Small intestine (tissue), 7 donors: ENCODE data around the gene DEFB113. TPM values are rescaled to one million over a fixed set of nuclear protein-coding genes. Genes with fewer than 3 reads are reported as not detected.
"Not testable (repeated sequence)": the region's sequence is repeated elsewhere in the genome, so short reads cannot be mapped to it uniquely, and the experiment has no call there.

Experiments used
- DNase-seq, 2 donors: peaks; one replicate each; pipeline versions ENCODE4 v3.0.0 to v3.0.0-alpha.2; 2013
- FAIRE-seq: peaks from 2 replicates; lab custom pipeline; 2012; peaks lifted over from hg19 to GRCh38; lab: Jason Lieb, UNC
- H3K27ac ChIP-seq, 3 donors: one replicate each; pipeline ENCODE4 v1.5.1; 2013; ENCODE audit warnings: low read length in 2 of 3, mild to moderate bottlenecking in 2 of 3, control low read depth in 1 of 3, inconsistent platforms in 1 of 3, low read depth in 1 of 3, moderate library complexity in 1 of 3
- H3K27me3 ChIP-seq, 3 donors: one replicate each; pipeline ENCODE4 v1.6.1; 2013; ENCODE audit warnings: low read length in 3 of 3, inconsistent platforms in 1 of 3; ENCODE audit not compliant: control insufficient read depth in 3 of 3, insufficient read depth in 3 of 3
- H3K36me3 ChIP-seq, 3 donors: one replicate each; pipeline ENCODE4 v1.6.1; 2013; ENCODE audit warnings: low read length in 3 of 3, inconsistent platforms in 1 of 3, low read depth in 1 of 3, mild to moderate bottlenecking in 1 of 3, moderate library complexity in 1 of 3; ENCODE audit not compliant: control insufficient read depth in 3 of 3, insufficient read depth in 2 of 3
- H3K4me1 ChIP-seq, 3 donors: one replicate each; pipeline ENCODE4 v1.6.1; 2013; ENCODE audit warnings: low read length in 2 of 3, inconsistent platforms in 1 of 3, low read depth in 1 of 3, mild to moderate bottlenecking in 1 of 3, moderate library complexity in 1 of 3; ENCODE audit not compliant: control insufficient read depth in 3 of 3, insufficient read depth in 2 of 3
- H3K4me3 ChIP-seq, 3 donors: one replicate each; pipeline ENCODE4 v1.5.1; 2013; ENCODE audit warnings: low read length in 3 of 3, control low read depth in 1 of 3, inconsistent platforms in 1 of 3, low read depth in 1 of 3, mild to moderate bottlenecking in 1 of 3, moderate library complexity in 1 of 3
- H3K9me3 ChIP-seq, 2 donors: one replicate each; pipeline ENCODE4 v1.6.1; 2013; ENCODE audit warnings: low read depth in 1 of 2, low read length in 1 of 2; ENCODE audit not compliant: control insufficient read depth in 2 of 2, insufficient read depth in 1 of 2
- WGBS, 3 donors: extraction: QIAGEN DNeasy Blood & Tissue Kit; methylation state at CpG; one replicate each; pipeline ENCODE4 v1.1.7; 2013; 5-methylcytosine and 5-hydroxymethylcytosine counted together
- polyA plus RNA-seq, 4 donors: library from polyadenylated mRNA; stranded (reverse) in 3 of 4; unstranded in 1 of 4; fragments of 200-250 nt in 3 of 4; fragments of 120-200 nt in 1 of 4; gene quantifications; one replicate each; pipeline versions ENCODE4 v1.2.1 to v1.2.3, GENCODE V29; 2013
- donor health status: healthy with polysubstance abuse.
- donor health status: control.
- donor health status: control.
- donor health status: Bipolar disorder and iron deficiency.
- donor health status: healthy.

The DEFB113 gene
- polyA plus RNA-seq, 4 donors, result not detected

- FAIRE-seq, result no peak
- H3K4me1 ChIP-seq, result no peaks in the 10 kb centered on the region
- no peak for DNase-seq
- no peaks in the 10 kb centered on the region for H3K27me3 ChIP-seq
- H3K36me3 ChIP-seq, result no peaks in the 10 kb centered on the region
- no peaks in the 10 kb centered on the region for H3K9me3 ChIP-seq
- H3K4me3 ChIP-seq, result no peak overlapping the region
- WGBS, 3 donors, result 92 to 95% (median 93%) methylated on average over 2 of the region's 2 CpGs
- no peak overlapping the region for H3K27ac ChIP-seq
Measured at GRCh38 chr6:49950415-49950751, 19.0 kb downstream of the DEFB113 start.

- H3K9me3 ChIP-seq, result no peaks in the 10 kb centered on the region
- H3K27ac ChIP-seq, result no peak overlapping the region
- no peaks in the 10 kb centered on the region for H3K27me3 ChIP-seq
- DNase-seq (no peak), FAIRE-seq (no peak)
- no peaks in the 10 kb centered on the region for H3K4me1 ChIP-seq
- no peak overlapping the region for H3K4me3 ChIP-seq
- H3K36me3 ChIP-seq, result no peaks in the 10 kb centered on the region
- WGBS, 3 donors, result 77 to 86% (median 80%) methylated on average over 4 of the region's 4 CpGs
Measured at GRCh38 chr6:49949062-49949461, 20.4 kb downstream of the DEFB113 start.

DNA sequence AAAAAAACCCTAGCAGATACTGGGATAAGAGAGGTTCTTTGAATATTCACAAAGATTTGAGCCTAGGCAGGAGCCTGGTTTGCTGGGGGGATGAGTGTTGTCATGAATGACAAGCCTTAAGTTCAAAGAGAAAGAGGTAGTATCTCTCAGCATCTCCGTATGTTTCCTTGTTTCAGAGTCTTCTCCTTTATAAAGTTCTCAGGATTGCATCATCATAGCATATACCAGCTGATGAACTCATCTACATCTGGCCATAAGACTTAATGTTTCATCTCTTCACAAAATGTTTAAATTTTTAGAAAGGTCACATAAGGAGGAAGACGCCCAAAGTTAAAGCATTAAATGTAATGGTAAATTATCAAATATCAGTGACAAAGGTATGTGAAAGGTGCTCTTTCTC is 22.6 kb downstream of the DEFB113 start:
- 63 to 85% (median 75%) methylated on average over 2 of the region's 2 CpGs for WGBS, 3 donors
- DNase-seq (no peak), FAIRE-seq (no peak)
- H3K4me1 ChIP-seq, result no peaks in the 10 kb centered on the region
- H3K4me3 ChIP-seq, result no peak overlapping the region
- H3K36me3 ChIP-seq, result no peaks in the 10 kb centered on the region
- no peaks in the 10 kb centered on the region for H3K27me3 ChIP-seq
- no peak overlapping the region for H3K27ac ChIP-seq
- H3K9me3 ChIP-seq, result no peaks in the 10 kb centered on the region

- 88 to 94% (median 92%) methylated on average over 3 of the region's 3 CpGs for WGBS, 3 donors
- DNase-seq, FAIRE-seq: not testable (repeated sequence)
Measured at GRCh38 chr6:49944068-49944467, 25.4 kb downstream of the DEFB113 start.

GRCh38 chr6:49939993-49940498 is 29.4 kb downstream of the DEFB113 start:
- WGBS, 3 donors, result 30 to 53% (median 52%) methylated on average over 3 of the region's 3 CpGs
- FAIRE-seq (no peak), DNase-seq (peak; percentile 52 to 94)
- Histone ChIP-seq H3K4me3 (no peak overlapping the region), H3K9me3 (no peaks in the 10 kb centered on the region), H3K36me3 (no peaks in the 10 kb centered on the region), H3K4me1 (peaks cover 0 to 6% (median 0%) of the 10 kb centered on the region in 3 donors), H3K27me3 (no peaks in the 10 kb centered on the region), H3K27ac (peak overlapping the region in 1 of 3 donors; percentile 77)

More at GRCh38 chr6:49944068-49944467, 25.4 kb downstream of the DEFB113 start:
- H3K27me3 ChIP-seq, H3K36me3 ChIP-seq, H3K4me1 ChIP-seq, H3K4me3 ChIP-seq, H3K9me3 ChIP-seq, H3K27ac ChIP-seq: not testable (repeated sequence)

- no peak overlapping the region for H3K27ac ChIP-seq
- H3K27me3 ChIP-seq, result no peaks in the 10 kb centered on the region
- FAIRE-seq, result no peak
- no peak overlapping the region for H3K4me3 ChIP-seq
- no peaks in the 10 kb centered on the region for H3K9me3 ChIP-seq
- no peak for DNase-seq
- no peaks in the 10 kb centered on the region for H3K36me3 ChIP-seq
- peaks cover 0 to 6% (median 0%) of the 10 kb centered on the region in 3 donors for H3K4me1 ChIP-seq
Measured at GRCh38 chr6:49937811-49938210, 31.6 kb downstream of the DEFB113 start.

GRCh38 chr6:49937017-49937416 is 32.4 kb downstream of the DEFB113 start:
- Histone ChIP-seq H3K27me3 (no peaks in the 10 kb centered on the region), H3K4me3 (no peak overlapping the region), H3K4me1 (peaks cover 0 to 6% (median 0%) of the 10 kb centered on the region in 3 donors), H3K9me3 (no peaks in the 10 kb centered on the region), H3K36me3 (no peaks in the 10 kb centered on the region), H3K27ac (no peak overlapping the region)
- no peak for FAIRE-seq
- DNase-seq, result no peak
- 72 to 75% (median 74%) methylated on average over 2 of the region's 2 CpGs for WGBS, 3 donors

DNA sequence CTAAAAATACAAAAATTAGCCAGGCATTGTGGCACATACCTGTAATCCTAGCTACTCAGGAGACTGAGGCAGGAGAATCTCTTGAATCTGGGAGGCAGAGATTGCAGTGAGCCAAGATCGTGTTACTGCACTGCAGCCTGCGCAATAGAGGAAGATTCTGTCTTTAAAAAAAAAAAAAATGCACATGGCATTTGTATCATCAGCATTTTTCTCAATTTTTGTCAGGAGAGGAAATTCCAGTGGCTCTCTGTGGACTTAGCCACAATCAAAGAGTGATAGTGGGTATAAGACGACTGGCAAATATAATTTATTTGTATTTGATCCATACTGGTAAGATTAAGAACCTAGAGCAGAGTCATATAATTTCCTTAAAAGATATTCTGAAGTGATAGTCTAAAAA is 34.0 kb downstream of the DEFB113 start:
- no peaks in the 10 kb centered on the region for H3K36me3 ChIP-seq
- no peaks in the 10 kb centered on the region for H3K27me3 ChIP-seq
- no peak for FAIRE-seq
- no peak overlapping the region for H3K4me3 ChIP-seq
- no peak overlapping the region for H3K27ac ChIP-seq
- no peak for DNase-seq
- H3K9me3 ChIP-seq, result no peaks in the 10 kb centered on the region
- 70 to 88% (median 74%) methylated on average over 3 of the region's 3 CpGs for WGBS, 3 donors
- peaks cover 0 to 6% (median 0%) of the 10 kb centered on the region in 3 donors for H3K4me1 ChIP-seq

DNA sequence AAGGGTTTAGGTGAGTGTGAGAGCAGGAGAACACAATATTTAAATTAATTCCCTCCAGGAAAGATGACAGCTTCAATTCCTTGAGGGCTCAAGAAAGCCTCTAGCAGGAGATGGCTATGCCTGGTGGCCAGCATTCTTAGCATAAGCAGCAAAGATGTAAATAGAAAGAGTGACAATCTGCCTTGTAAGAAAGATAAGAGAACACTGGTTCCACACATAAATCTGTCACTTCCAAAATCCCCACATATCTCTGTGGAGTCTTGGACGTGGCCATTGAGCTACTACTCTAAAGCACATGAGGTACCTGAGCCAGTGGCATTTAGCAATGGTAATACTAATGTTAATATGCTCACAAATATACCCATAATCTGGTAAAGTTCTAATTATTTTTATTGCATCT is 34.7 kb downstream of the DEFB113 start:
- H3K36me3 ChIP-seq, result no peaks in the 10 kb centered on the region
- no peak overlapping the region for H3K27ac ChIP-seq
- H3K4me3 ChIP-seq, result no peak overlapping the region
- whole genome bisulfite sequencing, 3 donors, result 30 to 68% (median 48%) methylated on average over 1 of the region's 1 CpG
- no peaks in the 10 kb centered on the region for H3K27me3 ChIP-seq
- peaks cover 0 to 6% (median 0%) of the 10 kb centered on the region in 3 donors for H3K4me1 ChIP-seq
- H3K9me3 ChIP-seq, result no peaks in the 10 kb centered on the region
- FAIRE-seq (no peak), DNase-seq (no peak)
